Raji (cell line): ENCODE measurements around the gene C1orf35.

ENCODE experiments used
- POLR2A ChIP-seq: IDR thresholded peaks from 2 replicates; pipeline ENCODE4 v1.6.1; 2011; ENCODE audit warnings: low read depth, low read length, control low read depth; ENCODE audit not compliant: insufficient read depth

Gene C1orf35

DNA sequence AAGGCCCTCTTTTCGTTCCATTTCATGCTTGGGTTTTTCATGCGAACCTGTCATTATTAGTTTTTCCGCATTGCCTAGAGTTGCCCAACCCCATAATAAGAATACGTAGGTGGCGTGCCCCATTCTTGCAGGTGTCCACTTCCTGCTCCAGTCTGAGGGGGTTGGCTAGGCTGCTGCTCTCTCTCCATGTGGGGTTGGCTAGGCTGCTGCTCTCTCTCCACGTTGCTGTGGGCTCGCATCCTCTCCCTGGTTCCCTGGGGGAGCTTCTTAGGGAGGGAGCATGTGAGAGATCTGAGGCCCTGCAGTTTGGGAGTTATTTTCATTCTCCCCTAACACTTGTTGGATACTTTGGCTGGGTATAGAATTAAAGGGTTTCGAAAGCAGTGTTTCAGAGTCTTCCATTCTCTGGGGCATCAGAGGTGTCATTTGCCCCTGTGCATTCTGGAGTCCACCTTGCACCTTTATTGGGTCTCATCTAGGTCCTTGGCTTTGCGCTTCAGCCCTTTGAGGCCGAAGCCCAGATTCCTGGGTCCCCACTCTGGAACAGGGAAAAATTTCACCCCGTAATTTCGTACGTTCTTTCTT is 8.6 kb downstream of the C1orf35 start:
- TF ChIP-seq POLR2A: no peak

DNA sequence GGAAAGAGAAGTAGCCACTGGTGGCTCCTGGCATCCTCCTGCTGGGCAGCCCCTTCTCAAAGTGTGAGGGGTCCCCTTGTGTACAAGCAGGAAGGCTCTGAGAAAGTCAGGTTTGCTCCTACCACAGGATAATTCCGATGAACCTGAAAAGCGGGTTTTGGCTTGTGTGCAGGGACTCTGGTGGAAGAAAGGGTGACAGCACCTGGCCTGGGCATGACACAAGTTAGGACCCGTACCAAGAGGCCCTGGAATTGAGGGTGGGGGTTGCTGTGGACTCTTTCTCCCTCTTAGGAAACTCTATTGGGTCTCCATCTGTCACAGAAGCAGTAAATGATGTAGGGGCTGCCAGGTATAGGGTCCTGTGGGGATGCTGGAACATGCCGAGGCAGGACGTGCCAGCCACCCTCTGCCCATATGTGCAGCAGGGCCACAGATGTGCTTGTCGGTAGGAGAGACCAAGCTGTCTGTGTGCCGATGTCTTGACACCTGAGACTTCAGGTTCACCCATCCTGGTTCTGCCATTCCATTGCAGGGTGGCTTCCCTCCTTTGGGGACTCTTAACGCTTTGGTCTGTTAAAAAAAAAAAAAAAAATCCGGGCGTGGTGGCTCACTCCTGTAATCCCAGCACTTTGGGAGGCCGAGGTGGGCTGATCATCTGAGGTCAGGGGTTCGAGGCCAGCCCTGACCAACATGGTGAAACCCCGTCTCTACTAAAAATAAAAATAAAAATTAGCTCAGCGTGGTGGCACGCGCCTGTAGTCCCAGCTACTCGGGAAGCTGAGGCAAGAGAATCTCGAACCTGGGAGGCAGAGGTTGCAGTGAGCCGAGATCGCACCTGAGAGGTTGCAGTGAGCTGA is 9.8 kb downstream of the C1orf35 start:
- TF ChIP-seq POLR2A: no peak

DNA sequence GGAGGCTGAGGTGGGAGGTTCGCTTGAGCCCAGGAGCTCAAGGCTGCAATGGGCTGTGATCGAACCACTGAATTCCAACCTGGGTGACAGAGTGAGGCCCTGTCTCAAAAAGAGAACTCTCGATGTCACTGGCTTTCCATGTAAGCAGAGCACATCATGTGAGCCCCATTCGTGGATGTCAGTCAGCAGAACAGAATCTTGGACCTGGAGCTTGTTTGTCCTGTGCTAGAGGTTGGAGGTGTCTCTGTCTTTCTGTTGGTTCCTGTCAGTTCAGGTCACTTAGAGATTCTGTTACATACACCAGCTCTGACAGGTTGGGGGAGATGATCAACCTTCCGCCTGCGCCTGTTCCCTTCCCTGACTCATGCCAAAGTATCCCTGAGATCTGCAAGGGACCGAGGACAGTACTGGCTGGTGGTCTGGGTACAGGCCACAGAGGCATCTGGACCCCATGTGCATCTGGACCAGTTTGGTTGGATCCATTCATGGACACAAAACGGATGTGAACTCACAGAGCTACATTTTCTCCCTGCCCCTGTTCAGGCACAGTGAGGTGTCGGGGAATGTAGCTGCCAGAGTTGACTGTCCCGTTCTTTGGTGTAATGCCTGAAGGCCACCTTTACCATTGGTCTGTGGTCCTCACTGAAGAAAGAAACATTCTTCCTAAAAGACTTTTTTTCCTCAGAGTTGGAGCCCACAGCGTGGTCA is 10.6 kb downstream of the C1orf35 start:
- TF ChIP-seq POLR2A: no peak

DNA sequence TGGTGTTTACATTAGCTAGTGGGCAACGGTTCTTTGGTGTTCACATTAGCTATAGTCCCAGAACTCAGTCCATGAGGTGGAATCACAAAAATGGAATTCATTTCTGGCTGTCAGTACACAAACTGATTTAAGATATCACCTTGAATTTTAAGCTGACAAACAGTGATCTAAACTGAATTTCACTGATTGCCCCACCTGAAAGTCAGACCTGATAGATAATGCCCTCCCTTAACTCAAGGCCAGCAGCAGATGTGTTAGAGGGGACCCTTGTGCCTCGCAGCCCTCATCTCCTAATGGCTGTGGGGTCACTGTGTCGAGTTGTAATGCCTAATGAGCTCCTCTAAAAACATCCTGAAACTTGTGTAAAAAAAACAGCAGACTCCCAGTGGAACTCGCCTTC is 12.0 kb downstream of the C1orf35 start:
- no peak for TF ChIP-seq POLR2A

DNA sequence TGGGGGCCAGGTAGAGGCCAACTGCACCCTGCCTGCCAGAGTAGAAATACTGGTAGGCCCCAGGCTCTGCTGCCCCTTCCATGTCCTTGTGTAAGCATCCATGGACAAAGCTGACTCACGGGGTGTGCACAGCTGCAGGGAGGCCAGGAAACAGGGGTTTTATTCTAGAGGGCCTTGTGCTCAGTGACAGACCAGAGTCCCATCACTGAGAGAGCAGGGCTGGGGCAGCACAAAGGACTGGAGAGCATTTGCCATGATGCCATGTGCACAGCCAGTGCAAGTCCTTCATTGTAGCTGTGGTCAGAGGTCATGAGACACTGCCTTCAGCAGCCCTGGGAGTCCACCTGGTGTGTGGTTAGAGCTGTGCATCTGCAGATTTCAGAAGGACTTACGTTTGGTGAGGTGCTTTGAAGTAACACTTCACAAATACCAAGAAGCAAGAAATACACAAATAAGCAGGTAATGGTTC is 12.5 kb downstream of the C1orf35 start:
- no peak for TF ChIP-seq POLR2A

DNA sequence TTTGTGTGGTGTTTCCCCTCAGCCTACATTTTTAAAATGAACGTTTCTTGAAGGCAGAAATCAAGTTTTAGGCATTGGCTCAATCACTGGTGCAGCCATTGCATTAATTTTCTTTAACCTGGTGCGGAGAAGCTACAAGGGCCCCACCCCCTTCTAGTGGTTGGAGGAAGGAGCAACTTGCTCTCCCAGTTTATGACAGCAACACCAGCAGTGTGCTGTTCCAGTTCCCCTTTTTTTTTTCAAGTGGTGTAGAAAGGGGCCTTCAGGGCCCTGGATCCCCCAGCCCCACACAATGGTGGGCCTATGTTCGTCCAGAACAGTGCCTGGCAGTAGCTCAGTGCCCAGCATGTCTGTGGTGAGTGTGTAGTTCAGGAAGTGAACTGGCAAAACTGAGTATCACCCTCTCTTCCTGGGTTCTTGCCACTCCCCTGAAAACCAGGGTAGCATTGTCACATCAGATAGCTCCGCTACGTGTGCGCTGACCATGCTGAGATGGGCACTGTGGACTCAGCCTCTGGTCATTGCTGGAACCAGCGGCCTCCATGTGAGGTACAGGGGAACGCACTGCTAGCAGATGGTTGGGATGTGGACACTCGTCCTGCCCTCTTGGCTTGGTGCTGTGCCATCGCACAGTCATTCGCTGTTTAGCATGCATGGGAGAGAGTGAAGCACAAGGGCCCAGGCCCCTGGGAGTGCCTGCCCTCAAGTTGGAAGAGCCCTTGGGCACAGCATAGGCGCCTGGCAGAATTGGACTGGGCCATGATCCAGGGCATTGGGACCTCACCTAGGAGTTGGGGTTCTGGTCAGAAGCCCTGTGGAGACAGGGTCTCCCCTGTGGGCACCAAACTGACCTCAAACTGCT is 13.4 kb downstream of the C1orf35 start:
- TF ChIP-seq POLR2A: no peak

DNA sequence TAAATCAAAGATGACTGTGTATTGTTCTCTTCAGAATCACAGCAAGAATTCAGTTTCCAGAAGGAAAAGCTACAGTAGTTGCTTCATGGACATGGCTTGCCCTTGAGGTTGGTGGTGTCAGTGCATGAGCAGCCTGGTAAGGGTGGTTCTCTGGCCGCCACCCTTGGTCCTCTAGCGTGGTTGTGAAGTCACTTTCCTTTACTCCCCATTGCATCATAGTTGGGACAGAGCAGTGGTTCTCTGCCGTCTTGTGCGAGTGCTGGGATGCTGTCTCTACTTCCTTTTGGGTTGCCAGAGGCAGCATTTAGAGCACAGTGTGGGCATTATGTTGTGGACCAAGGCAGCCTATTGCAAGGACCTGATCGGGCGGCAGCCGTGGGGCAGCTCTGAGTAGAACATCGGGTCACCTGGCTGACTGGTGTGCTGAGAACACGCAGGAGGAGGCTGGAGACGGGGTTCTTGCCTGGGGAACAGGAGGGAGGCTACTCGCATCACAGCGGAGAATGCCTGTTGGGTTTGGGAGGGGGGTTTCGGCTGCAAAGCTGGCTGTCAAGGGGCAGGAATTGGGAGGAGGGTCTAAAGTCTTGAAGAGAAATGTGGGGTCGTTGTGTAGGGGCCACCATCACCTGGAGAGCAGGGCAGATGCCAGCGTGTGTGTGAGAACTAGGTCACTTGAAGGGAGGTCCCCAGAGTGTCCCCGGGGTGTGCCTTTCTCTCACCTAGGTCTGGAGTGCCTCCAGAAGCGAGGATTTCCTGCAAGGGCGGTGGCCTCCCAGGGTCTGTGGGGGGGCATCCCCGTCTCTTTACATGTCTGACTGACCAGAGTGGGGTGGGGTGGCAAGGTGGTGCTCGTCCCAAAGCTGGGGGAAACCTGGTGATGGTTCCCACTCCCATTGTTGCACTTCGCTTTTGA is 14.3 kb downstream of the C1orf35 start:
- no peak for TF ChIP-seq POLR2A

DNA sequence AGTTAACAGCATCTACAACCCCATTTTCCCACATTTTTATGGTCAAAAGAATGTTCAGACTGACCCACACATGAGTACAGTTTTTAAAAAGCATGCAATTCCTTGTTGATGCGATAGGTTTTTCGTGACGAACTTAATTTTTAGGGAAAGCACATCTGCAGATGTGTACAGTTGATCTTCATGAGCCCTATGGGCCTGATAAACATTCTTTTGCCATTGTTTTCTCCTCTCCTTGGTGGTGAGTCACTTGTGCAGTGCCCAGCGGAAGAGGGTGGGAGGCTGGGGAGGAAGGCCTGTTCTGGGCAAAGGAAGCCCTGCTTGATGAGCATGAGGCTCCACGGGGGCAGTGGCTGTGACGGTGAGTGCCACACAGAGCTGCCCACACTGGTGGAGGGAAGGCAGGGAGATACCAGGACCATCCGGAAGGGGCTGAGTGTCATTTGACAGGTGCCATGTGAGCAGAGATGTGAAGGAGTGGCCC is 15.3 kb downstream of the C1orf35 start:
- no peak for TF ChIP-seq POLR2A

DNA sequence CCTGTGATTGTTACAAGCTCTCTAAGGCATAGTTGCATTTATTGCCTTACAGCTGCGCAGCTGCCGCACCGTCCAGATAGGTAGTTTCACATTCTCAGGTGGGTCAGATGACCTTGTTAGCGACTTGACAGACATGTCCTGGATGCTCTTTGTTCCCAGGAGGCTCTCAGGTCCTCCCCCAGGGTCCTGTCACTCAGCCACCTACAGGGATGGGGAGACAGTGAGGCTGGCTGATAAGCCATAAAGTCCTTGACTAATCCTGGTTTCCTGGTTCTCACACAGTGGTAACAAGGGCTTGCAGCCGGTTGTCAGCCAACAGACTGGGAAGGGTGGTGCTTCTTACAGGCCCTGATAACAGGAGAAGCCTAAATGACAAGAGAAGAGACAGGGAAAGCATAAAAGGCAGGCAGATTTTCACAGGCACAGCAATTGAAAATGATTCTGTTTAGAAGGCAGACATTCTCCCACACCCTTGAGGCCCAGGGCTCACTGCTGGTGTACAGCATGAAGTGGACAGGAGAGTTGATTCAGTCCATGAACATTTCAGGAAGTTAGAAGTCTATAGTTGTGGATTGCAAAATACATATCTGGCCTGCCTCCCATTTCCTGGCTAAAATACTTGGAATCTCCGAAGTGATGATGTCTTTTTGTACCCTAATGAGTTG is 17.7 kb downstream of the C1orf35 start:
- no peak for TF ChIP-seq POLR2A

DNA sequence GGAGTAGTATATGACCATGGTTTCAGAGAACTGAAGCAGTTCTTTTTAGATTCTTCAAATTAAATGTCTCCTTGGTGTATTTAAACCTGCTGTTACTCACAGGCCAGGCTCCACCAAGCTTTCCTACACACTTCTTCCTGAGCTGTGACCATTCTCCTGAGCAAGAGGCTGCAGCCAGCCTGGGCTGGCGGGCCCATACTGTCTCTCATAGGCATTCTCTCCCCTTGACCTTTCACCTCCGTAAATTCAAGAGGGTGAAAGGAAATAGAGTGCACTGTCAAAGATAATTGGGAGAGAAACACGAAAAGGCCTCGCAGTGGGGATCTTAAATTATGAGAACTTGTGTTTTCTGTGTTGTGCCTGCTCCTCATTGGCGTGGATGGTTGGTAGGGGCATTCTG is 18.3 kb downstream of the C1orf35 start:
- no peak for TF ChIP-seq POLR2A

DNA sequence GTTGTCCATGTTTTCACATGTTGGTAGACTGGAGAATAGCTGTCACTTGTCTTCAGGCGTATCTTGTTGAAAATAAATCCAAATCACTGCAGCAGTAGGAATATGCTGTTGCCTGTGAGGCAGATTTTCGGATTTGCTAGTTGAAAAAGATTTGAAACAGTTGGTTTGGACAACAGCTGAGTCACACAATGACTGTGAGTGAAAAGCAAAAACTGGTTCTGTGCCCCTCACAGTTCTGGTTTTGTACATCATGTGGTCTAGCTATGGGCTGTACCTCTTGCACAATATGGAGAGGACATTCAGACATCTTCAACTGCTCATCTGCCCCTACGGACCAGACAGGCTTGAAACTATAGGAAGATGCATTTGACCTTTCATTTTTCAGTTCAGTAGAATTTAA is 18.8 kb downstream of the C1orf35 start:
- no peak for TF ChIP-seq POLR2A

DNA sequence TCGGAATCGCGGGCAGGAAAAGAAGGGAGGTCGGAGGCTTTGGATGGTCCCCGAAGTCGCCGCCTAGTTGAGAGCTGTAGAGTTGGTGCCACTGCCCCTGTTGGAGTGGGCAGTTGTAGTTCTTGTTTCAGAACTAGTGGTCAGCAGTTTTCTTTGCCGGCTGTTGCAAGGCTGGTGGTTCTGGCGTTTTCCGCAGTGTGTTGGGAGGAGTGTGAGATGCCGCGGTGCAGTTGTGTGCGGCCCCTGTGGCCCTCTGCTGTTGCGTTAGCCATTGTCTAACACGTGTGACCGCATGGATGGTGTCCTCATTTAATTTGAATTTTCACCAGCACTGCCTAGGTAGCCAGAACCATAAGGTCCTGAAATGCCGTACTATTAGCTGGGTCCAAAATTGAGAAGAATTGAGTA is 19.2 kb downstream of the C1orf35 start:
- no peak for TF ChIP-seq POLR2A

DNA sequence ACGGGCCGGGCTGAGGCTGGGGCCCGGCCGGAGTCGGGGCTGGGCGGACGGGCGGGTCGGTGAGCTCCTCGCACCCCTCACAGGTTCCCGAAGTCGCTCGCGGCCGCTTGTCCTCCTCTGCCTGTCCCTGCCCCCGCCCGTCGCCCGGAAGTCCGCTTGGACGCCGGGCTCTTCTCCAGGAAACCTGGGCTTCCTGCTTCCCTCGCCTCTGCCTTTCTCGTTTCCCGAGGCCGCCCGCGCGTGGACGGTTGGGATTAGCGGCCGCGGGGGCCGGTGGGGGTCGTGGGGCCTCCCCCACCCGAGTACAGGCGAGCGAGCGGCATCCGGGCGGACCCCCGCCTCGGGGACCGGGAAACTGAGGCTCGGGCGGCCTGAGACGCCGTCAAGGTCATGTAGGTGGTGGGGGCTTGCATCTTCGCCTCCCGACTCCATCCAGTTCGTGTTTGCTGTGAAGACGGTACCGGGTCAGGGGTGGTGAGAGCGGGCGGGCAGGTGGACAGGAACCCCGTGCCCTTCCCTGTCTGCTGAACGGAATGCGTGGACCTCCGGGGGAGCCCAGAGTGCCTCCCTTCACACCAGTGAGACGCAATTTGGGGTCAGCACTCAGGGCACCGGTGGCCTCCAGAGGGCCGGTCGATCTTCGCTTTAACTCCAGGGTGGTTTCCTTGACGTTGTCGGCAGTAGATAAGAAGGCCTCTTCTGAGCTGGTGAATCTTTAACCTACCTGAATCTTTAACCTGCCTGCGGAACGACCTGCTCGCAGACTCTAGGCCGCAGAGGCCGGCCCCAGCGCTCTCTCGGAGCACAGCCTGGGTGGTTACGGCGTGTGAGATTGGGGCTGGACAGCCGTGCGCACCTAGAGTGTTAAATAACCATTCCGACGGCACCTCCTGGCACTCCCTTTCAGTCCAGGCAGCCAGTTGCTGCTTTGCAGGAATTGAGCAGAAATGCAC is 19.9 kb downstream of the C1orf35 start:
- no peak for TF ChIP-seq POLR2A
